GM18858 (cell line): ENCODE results near the gene MRC2.
"Not testable (repeated sequence)": the region's sequence is repeated elsewhere in the genome, so short reads cannot be mapped to it uniquely, and the experiment has no call there.

Experiments used
- ATAC-seq: cut with Tn5 transposase; IDR thresholded peaks from one replicate; pipeline ENCODE4 v1.9.1; 2021; ENCODE audit not compliant: unreplicated experiment

MRC2 gene

DNA sequence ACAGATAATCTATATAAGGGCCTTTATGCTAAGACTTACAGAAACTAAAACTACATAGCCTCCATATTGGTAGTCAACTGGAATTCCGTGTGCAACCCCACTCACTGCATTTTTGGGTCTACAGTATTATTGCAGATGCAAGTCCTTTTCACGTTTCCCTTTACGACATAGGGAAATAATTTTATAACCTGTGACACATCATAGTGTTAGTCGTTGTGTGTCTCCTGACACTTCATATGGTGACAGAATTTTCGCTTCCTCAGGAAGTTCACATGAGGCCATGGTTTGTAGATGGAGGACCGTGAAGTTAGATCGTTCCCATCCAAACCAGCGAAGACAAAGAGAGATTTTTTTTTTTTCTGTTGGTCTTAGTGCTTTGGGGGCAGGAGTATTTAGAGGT is 15.7 kb upstream of the MRC2 start:
- ATAC-seq, result no peak

DNA sequence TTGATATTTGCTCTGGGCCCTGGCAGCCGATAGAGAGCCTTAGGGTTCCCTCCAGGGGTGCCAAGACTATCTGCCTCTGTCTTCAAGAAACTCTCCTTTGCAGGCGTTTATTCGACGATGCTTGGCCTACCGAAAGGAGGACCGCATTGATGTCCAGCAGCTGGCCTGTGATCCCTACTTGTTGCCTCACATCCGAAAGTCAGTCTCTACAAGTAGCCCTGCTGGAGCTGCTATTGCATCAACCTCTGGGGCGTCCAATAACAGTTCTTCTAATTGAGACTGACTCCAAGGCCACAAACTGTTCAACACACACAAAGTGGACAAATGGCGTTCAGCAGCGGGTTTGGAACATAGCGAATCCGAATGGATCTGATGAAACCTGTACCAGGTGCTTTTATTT is 15.2 kb upstream of the MRC2 start:
- not testable (repeated sequence) for ATAC-seq

DNA sequence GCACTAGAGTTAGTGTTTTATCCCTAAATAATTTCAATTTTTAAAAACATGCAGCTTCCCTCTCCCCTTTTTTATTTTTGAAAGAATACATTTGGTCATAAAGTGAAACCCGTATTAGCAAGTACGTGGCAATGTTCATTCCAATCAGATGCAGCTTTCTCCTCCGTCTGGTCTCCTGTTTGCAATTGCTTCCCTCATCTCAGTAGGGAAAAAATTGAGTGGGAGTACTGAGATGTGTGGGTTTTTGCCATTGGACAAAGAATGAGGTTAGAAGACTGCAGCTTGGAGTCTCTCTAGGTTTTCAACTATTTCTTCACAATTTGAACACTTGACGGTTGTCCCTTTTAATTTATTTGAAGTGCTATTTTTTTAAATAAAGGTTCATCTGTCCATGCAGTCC is 14.4 kb upstream of the MRC2 start:
- ATAC-seq, result not testable (repeated sequence)

DNA sequence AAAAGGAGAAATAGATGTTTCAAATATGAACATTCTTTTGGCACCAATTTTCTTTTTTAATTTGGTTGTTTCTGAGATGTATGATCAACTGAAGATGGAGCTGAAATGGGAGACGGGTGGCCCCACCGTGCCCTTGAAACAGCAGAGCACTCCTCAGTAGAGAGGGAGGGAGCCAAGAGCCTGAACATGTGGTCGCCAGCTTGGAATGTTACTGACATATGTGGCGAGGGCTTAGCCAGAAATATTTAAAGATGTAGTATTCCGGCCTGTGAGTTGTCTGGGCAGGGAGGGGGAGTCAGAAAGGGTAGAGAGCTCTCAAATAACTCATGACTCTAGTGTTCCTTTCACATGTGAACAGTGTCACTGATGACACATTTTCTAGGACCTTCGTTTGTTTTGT is 13.3 kb upstream of the MRC2 start:
- ATAC-seq, result no peak

DNA sequence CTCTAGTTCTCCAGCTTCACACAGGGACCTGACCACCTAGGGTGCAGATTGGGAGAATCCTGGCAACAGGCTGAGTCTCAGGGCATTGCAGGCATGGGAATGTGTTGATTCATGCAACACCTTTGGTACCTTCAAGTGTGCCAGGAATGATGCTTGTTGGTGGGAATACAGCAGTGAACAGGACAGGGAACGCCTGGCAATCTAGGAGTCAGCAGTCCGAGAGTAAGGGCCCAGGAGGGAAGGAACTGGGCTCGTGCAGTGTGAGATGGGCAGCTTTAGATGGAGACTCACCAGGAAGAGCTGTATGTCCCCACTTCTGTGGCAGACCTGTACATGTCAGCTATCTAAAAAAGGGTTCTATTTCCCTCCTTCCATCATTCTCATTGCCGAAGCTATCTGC is 12.0 kb upstream of the MRC2 start:
- no peak for ATAC-seq

DNA sequence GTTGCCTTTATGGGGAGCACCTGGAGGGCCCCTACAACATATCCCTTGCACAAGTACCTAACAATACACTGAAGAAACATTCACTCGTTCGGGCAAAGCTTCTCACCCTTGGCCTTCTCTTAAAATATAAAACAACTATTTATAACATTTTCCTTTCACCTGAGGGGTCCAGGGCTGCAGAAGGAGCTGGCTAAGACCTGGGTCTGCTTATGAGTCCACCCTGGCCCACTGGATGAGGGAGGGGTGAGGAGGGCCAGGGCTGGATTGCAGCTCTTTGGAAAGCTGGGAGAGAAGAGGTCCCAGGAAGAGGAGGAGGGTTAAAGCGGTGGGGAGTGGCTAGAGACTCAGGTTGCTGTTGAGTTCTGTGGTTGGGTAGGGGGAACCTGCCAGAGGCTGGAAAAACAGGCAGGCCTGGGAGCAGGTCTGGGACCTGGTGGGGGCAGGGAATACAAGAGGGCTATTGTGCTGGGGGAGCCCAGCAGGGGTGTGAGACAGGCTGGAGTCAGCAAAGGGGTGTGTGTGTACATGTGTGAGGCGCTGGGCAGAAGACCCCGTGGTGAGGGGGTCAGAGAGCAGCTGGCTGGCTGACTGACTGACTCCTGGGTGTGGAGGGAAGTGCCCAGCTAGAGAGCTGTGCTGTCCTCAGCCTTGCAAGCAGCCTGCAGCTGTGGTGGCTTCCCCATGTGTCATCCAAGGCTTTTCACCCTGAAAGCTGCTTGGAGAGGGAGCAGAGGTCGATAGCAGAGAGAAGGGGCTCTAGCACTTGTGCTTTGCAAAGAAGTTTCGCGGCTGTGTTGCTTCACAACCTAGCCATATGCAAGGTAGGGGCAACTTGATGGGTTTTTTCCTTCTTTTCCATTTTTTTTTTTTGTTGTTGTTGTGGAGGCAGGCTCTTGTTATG is 10.2 kb upstream of the MRC2 start:
- ATAC-seq, result no peak

DNA sequence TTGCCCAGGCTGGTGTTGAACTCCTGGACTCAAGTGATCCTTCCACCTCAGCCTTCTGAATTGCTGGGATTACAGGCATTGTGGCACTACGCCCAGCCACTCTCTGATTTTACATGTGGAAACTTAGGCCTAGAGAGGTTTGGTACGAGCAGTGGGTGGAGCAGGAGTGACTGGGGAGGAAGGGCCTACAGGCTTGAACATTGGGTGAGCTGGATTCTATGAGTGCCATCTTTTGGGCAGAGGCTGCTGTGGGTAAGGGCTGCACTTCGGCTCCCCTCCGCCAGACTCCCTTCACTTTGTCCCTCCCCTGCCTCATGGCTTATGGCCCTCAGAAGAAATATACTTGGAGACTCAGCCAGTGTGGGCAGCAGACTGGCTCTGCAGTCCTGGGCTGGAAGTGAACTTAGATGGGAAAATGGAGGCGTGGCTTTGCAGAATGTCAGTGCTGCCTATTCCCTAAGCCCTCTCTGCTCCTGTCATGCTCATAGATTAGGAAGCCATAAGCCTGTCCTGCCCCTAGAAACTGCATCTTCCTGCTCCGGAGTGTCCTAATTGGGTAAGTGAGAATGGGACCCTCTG is 9.5 kb upstream of the MRC2 start:
- no peak for ATAC-seq

DNA sequence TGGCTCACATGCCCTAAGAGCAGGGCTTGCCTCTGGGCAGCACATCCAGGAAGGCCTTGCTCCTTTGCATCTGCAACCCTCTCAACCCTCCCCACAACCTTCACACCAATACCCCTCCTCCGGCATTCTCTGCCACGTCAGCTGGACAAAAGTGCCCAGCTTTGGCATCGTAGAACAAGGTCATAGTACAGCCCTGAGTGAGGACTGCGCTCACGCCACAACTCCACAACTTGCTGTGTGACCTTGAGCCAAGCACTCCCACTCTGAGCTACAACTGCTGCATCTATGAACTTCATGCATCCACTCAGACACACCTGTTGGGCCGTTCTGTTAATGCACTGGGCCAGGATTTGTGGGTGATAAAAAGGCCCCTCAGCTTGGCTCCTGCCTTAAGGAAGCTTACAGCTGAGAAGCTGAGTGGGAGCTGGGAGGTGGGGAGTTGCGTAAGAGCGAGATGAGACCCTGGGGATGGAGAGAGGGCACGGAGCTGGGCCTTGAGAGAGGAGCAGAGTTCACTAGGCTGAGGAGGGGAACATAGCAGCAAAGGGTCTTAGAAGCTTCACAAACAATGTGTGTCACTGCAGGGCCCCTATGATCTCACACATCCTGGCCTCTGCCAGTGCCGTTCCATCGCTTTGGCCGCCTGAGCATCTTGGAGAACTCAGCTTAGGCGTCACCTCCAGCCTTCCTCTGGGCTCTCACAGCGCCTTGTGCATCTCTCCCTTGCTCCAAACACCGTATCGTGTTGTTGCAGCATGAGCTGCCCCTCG is 8.6 kb upstream of the MRC2 start:
- ATAC-seq, result no peak

DNA sequence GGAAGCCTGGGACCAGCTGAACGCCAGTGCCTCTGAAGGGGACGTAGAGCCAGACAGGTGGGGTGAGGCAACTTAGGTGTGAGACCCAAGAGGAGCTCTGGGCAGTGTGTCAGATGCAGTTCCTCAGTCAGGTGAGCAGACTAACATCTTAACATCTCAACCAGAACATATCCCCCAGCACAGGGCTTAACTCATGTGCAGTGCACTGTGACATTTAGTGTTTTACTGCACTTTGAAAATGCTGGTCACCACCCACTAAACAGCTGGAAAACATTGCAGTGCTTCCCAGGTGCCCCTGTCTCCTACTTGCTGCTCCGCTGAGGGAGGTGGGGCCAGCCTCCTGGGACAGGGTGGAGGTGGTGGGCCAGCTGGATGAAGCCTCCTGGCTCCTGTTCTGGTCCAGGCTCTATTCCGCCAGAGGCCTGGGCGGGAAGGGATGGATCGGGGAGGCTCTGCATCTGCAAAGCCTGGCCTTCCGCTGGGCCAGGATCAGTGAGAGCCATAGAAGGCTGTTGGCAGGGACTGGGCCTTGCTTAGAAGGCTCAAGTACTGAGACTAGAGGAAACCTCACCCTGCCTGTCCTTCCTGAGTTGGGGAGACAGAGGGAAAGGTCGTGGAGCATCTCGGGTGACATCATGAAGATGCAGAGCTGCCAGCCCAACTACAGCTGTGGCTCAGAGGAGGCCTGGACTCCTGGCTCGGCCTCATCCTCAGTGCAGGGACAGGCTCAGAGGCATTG is 7.9 kb upstream of the MRC2 start:
- ATAC-seq, result no peak

DNA sequence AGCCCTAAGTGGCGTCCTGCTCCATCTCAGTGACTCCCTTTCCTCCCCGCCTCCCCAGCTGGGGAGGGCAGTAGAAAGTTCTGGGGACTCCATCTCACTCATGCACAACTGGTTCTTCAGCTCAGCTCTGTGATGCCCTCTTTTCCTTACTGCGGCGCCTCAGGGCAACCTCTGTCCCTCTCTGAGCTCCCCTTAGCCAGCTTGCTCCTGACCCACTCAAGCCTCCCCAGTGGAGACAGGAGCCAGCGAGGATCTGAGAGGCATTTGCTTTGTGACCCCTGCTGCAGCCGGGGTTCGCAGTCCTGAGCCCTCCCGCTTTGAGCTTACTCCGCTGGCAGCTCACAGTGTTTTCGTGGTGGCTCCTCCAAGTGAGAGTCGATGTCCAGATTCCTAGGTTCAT is 6.2 kb upstream of the MRC2 start:
- ATAC-seq, result no peak

DNA sequence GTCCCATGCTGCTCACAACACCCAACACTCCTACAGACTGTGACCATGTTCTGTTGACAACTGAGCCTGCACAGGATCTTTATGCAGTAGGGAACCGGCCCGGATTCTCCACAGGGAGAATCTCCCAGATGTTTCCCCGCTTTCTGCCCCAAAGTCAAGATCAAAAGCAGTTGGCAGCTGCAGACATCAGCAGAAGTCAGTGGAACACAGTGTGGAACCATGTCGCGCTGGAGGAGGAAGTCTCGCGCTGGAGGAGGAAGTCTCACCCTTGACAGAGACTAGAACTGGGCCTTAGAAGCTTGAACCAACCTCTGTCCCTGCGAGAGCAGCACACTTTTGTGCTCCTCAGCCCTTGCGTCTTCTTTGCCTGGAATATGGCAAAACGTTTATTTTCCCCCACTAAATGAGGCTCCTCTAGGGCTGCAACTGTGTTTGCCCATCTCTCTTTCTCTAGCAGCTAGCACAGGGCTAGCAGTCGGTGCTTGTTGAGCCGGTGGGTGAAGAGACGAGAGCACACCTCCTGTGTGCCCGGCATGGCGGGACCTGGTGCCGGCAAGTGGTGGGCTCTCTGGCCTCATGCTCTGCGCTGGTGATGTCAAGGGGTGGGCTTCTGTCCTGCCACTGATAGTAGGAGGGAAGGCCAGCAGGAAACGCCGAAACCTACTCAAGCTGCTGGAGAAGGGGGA is 2.1 kb upstream of the MRC2 start:
- no peak for ATAC-seq

DNA sequence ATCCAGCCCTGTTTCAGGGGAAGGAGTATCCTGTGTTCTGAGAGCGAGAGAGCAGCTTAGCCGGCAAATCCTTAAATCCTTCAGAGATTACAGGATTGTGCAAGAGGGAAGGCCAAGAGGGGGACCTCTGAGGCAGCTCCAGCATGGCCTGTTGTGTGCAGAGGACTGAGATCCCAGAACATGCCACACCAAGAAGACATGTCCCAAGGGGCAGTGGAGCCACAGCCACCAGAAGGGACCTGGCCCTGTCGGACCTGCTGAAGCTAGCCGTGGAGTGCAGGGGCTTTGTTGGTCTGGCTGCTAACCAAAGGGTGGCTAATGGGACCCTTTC is 1.6 kb upstream of the MRC2 start:
- ATAC-seq, result no peak

DNA sequence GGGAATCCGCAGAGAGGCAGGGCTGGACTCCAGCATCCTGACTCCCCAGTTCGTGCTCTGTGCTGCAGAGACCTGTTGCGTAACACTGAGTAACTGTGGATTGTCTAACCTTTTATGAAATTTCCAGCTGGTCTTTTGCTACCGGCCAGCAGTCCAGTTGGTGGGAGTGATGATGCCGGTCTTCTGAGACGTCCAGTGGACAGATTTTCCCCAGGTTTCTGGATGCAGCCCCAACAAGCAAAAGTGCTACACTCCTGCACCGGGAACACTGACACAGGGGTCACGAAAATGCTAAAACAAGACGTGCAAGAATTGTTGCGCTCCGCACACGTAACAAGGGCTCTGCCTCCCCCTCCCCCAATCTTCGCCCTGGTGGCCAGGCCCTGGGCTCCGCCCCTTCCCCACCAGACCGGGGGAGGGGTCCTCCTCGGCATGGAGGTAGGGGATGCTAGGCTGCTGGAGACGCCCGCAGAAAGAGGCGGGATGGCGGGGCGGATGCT is 701 bp upstream of the MRC2 start:
- no peak for ATAC-seq

DNA sequence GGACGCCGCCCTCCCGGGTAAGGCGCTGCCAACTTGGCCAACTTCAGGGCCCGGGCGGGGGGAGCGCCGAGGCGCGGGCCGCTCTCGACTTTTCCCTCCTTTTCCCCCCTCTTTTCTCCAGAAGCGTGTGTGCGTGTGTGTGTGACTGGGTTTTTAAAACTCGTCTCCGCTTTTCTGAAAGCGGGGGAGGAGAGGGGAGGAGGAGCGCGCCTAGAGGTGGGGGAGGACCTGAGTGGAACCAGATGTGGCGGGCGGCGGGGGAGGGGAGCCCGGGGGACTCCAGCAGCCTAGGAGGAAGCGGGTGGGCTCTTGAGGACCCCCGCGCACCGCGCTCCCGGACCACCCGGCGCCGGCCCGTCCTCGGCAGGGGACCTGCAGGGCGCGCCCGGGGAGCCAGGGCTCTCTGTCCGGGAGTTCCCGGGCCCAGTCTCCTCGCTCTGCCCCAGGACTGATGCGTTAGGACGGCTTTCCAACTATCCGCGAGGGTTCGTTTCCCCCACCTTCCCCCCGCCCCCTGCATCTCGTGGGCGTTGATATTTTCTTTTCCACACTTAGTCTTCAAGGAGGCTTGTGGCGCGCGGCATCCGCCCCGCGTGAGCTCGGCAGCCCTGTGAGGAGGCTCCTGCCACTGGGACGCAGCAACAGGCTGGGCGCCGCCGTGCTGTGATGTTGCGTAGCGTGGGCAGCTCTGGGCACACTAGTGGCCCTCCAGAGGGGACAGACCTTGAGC is 599 bp downstream of the MRC2 start:
- ATAC-seq, result no peak

DNA sequence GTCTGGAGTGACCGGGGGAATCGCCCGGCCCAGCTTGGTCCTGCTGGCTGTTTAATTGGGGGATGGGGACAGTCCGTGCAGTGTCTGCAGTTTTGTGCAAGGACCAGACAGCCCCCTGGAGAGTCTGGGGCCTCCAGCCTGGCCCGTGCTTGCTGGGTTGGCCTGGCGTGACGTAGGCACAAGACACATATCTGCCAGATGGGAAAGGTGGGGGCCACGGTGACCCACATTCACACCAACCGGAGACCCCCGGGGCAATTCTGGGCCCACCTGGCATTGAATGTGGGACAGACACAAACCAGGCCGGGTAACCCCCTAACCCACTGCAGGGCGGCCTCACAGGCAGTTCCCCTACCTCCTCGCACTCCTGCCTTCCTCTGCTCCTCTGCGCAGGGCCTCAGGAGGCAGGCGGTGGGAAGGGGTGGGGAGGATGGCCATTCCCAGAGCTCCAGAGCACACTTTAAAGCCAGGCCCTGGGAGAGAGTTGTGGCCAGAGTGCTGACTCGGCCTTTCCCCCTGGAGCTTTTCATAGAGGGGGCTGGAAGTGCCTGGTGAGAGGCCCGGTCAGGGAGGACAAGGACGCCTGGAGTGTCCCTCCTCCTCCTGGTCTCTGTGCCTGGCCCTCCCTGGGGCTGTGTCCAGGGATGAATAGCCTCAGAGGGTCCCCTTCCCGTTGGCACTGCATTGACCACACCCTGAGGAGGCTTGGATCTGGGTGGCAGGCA is 1.5 kb downstream of the MRC2 start:
- no peak for ATAC-seq

DNA sequence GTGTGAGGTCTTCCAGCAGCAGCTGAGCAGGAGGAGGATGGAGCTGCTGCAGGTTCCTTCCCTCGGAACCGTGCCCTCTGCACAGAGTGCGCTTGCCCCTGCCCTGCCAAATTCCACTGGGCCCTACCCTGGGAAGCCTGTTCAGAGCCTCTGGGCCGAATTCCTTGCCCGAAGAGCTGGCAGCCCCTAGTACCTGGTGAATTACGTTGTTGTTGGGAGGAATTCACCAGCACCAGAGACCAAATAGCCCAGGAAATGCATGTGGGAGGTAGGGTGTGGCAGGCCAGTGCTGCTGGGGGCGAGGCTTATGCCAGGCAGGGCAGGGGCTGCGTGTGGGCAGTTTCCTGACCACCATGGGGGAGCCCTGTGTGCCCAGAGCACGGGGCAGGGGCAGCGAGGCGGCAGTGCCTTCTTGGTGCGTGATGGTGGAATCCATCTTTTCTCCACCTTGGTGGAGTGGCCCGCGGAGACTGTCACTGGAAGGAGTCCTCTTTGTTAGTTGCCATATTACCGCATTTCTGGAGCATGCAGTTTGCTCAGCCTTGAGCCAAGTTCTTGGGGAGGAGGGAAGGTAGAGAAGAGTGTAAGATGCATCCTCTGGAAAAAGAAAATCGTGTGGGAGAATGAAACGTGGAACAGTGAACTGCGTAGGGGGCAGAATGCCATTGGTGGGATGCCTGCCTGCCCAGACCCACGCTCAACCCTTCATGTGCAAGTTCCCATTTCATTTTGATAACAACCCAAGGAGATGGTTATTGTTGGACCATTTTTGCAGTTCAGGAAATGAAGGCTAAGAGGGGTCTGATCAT is 2.3 kb downstream of the MRC2 start:
- ATAC-seq, result no peak

DNA sequence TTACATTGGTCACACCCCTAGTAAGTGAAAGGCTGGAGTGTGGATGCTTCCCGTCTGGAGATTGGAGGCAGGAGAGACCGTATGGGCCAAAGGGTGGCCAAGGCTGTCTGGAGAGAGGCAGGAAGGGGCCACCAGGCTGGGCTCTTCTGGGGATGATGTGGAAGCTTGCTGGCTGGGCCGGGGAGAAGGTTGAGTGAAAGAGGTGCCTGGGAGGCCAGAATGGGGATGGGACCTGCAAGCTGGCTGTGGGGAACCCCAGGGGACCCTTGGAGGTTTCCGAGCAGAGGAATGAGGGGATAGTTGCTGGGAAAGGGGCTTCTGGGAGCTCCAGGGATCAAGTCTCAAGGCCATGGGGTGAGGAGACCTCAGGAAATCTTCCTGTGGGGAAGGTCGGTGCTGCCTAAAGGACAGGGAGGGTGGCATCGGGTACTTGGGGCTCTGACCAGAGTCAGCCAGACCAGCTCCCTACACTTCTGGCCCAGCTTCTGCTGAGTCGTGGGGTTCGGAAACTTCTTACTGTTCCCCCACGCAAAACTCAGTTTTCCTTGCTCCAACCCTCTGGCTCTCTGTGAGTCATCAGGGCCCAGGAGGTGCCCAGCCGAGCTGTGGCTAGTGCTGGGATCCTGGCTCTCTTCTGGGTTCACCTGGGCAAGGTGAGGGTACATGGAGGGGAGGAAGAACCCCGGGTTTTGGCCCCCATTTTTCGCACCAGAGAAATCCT is 3.1 kb downstream of the MRC2 start:
- ATAC-seq, result no peak
